Neural crest cell (in vitro differentiated cells): ENCODE data around the gene KCTD15. TPM values are rescaled to one million over a fixed set of nuclear protein-coding genes. Genes with fewer than 3 reads are reported as not detected.

Experiments used
- DNase-seq: peaks from one replicate; pipeline ENCODE4 v3.0.0; 2021; ENCODE audit warnings: low read depth, mixed read lengths, low spot score
- H3K27ac Mint-ChIP-seq: one replicate; pipeline ENCODE4 v1.8.0; 2021; ENCODE audit warnings: mild to moderate bottlenecking, mixed read lengths; ENCODE audit not compliant: unreplicated experiment
- H3K27me3 Mint-ChIP-seq: 2 replicates; pipeline ENCODE4 v1.8.0; 2021; ENCODE audit warnings: low read depth, mild to moderate bottlenecking, mixed read lengths
- H3K36me3 Mint-ChIP-seq: 2 replicates; pipeline ENCODE4 v1.8.0; 2021; ENCODE audit warnings: low read depth, mild to moderate bottlenecking, mixed read lengths
- H3K4me1 Mint-ChIP-seq: 2 replicates; pipeline ENCODE4 v1.8.0; 2021; ENCODE audit warnings: mixed read lengths
- H3K4me3 Mint-ChIP-seq: one replicate; pipeline ENCODE4 v1.8.0; 2021; ENCODE audit warnings: mild to moderate bottlenecking, mixed read lengths
- H3K9me3 Mint-ChIP-seq: 2 replicates; pipeline ENCODE4 v1.8.0; 2021; ENCODE audit warnings: mixed read lengths
- CTCF ChIP-seq: fragments of 200-600 bp; sonication (generic); conservative IDR thresholded peaks from 2 replicates; pipeline ENCODE4 v1.5.0; 2021; ENCODE audit warnings: antibody characterized with exemption, mild to moderate bottlenecking
- total RNA-seq: library from RNA; stranded (reverse); gene quantifications from 2 replicates; pipeline ENCODE4 v1.2.1, GENCODE V29; 2021

KCTD15 gene
- total RNA-seq, 1 donor from 2014 or later, result 58.3 TPM

- Mint-ChIP-seq H3K36me3 (peaks cover 17% of the 10 kb centered on the region), H3K4me3 (no peak overlapping the region), H3K27me3 (no peaks in the 10 kb centered on the region), H3K4me1 (no peaks in the 10 kb centered on the region), H3K27ac (peak overlapping the region; percentile 13), H3K9me3 (no peaks in the 10 kb centered on the region)
- no peak for TF ChIP-seq CTCF
- no peak for DNase-seq
Measured at GRCh38 chr19:33806434-33806881, 9.8 kb downstream of the KCTD15 start.

GRCh38 chr19:33808399-33808798 is 11.7 kb downstream of the KCTD15 start:
- no peaks in the 10 kb centered on the region for H3K9me3 Mint-ChIP-seq
- no peak for DNase-seq
- no peak for TF ChIP-seq CTCF
- no peaks in the 10 kb centered on the region for H3K4me1 Mint-ChIP-seq
- H3K36me3 Mint-ChIP-seq, result peaks cover 17% of the 10 kb centered on the region
- peak overlapping the region; percentile 62 for H3K27ac Mint-ChIP-seq
- no peaks in the 10 kb centered on the region for H3K27me3 Mint-ChIP-seq
- H3K4me3 Mint-ChIP-seq, result no peak overlapping the region

GRCh38 chr19:33809960-33810359 is 13.3 kb downstream of the KCTD15 start:
- no peaks in the 10 kb centered on the region for H3K9me3 Mint-ChIP-seq
- H3K4me1 Mint-ChIP-seq, result peaks cover 5% of the 10 kb centered on the region
- no peak for DNase-seq
- H3K27me3 Mint-ChIP-seq, result no peaks in the 10 kb centered on the region
- no peak for TF ChIP-seq CTCF
- no peak overlapping the region for H3K27ac Mint-ChIP-seq
- no peak overlapping the region for H3K4me3 Mint-ChIP-seq
- peaks cover 23% of the 10 kb centered on the region for H3K36me3 Mint-ChIP-seq

GRCh38 chr19:33810821-33811220 is 14.2 kb downstream of the KCTD15 start:
- Mint-ChIP-seq H3K36me3 (peaks cover 26% of the 10 kb centered on the region), H3K27me3 (no peaks in the 10 kb centered on the region), H3K9me3 (no peaks in the 10 kb centered on the region), H3K4me1 (peaks cover 9% of the 10 kb centered on the region), H3K4me3 (no peak overlapping the region), H3K27ac (peak overlapping the region; percentile 6)
- TF ChIP-seq CTCF, result no peak
- no peak for DNase-seq

GRCh38 chr19:33811246-33811645 is 14.6 kb downstream of the KCTD15 start:
- no peaks in the 10 kb centered on the region for H3K9me3 Mint-ChIP-seq

More at GRCh38 chr19:33811246-33811645, 14.6 kb downstream of the KCTD15 start:
- no peak for TF ChIP-seq CTCF
- Mint-ChIP-seq H3K4me1 (peaks cover 9% of the 10 kb centered on the region), H3K27me3 (no peaks in the 10 kb centered on the region), H3K36me3 (peaks cover 22% of the 10 kb centered on the region), H3K4me3 (no peak overlapping the region), H3K27ac (no peak overlapping the region)
- DNase-seq, result no peak
